HepG2 (cell line): ENCODE measurements around the gene DSG2. TPM values are rescaled to one million over a fixed set of nuclear protein-coding genes. Genes with fewer than 3 reads are reported as not detected.

Experiments used
- ARID5B ChIP-seq: IDR thresholded peaks from 2 replicates; pipeline ENCODE4 v1.4.0; 2020; ENCODE audit warnings: mild to moderate bottlenecking, missing genetic modification reagents
- BORCS8-MEF2B ChIP-seq: sonication (generic); formaldehyde crosslinking; IDR thresholded peaks from 2 replicates; pipeline ENCODE4 v1.8.0; 2022; ENCODE audit warnings: mild to moderate bottlenecking, missing genetic modification reagents
- CEBPG ChIP-seq: IDR thresholded peaks from 2 replicates; pipeline ENCODE4 v1.6.1; 2016
- ELF4 ChIP-seq: sonication (generic); formaldehyde crosslinking; IDR thresholded peaks from 2 replicates; pipeline ENCODE4 v1.5.0; 2020; ENCODE audit warnings: missing genetic modification reagents, mild to moderate bottlenecking, moderate library complexity, borderline replicate concordance
- FOXP1 ChIP-seq, 2 experiments: fragments of 450-650 bp in 1 of 2; IDR thresholded peaks; 2 replicates each; pipeline ENCODE4 v1.6.1; 2017 to 2018; ENCODE audit warnings: antibody characterized with exemption in 1 of 2
- GABPA ChIP-seq, 2 experiments: IDR thresholded peaks; 2 replicates each; pipeline ENCODE4 v1.6.1; 2011 to 2016; ENCODE audit warnings: low read depth in 2 of 2, low read length in 1 of 2, missing biosample characterization in 1 of 2, missing genetic modification characterization in 1 of 2
- GATAD2A ChIP-seq: IDR thresholded peaks from 2 replicates; pipeline ENCODE4 v1.6.1; 2016
- JARID2 ChIP-seq: sonication (generic); formaldehyde crosslinking; IDR thresholded peaks from 2 replicates; pipeline ENCODE4 v1.8.1; 2023; ENCODE audit warnings: missing genetic modification reagents, inconsistent platforms; ENCODE audit not compliant: insufficient replicate concordance
- KDM6A ChIP-seq: IDR thresholded peaks from 2 replicates; pipeline ENCODE4 v1.6.1; 2016; ENCODE audit warnings: low read depth
- ONECUT2 ChIP-seq: sonication (generic); formaldehyde crosslinking; IDR thresholded peaks from 2 replicates; pipeline ENCODE4 v1.4.0; 2020; ENCODE audit warnings: missing genetic modification reagents
- SIN3A ChIP-seq: IDR thresholded peaks from 2 replicates; pipeline ENCODE4 v1.6.1; 2011; ENCODE audit warnings: low read depth, mild to moderate bottlenecking, control low read depth, low read length, borderline replicate concordance
- ZFP41 ChIP-seq: sonication (generic); formaldehyde crosslinking; IDR thresholded peaks from 2 replicates; pipeline ENCODE4 v1.4.0; 2020; ENCODE audit warnings: mild to moderate bottlenecking, missing genetic modification reagents, borderline replicate concordance
- ZNF124 ChIP-seq: sonication (generic); formaldehyde crosslinking; IDR thresholded peaks from 2 replicates; pipeline ENCODE4 v1.4.0; 2020; ENCODE audit warnings: missing genetic modification reagents
- ZNF496 ChIP-seq: sonication (generic); formaldehyde crosslinking; IDR thresholded peaks from 2 replicates; pipeline ENCODE4 v1.8.1; 2023; ENCODE audit warnings: mild to moderate bottlenecking, moderate library complexity, missing genetic modification reagents; ENCODE audit not compliant: insufficient replicate concordance
- ZNF605 ChIP-seq: sonication (generic); formaldehyde crosslinking; IDR thresholded peaks from 2 replicates; pipeline ENCODE4 v1.8.0; 2022; ENCODE audit warnings: mild to moderate bottlenecking, missing genetic modification reagents
- ZNF75D ChIP-seq: sonication (generic); formaldehyde crosslinking; IDR thresholded peaks from 2 replicates; pipeline ENCODE4 v1.8.1; 2023; ENCODE audit warnings: missing genetic modification reagents, mild to moderate bottlenecking, borderline replicate concordance
- ZNF773 ChIP-seq: sonication (generic); formaldehyde crosslinking; IDR thresholded peaks from 2 replicates; pipeline ENCODE4 v1.4.0; 2020; ENCODE audit warnings: missing genetic modification reagents, borderline replicate concordance
- polyA plus RNA-seq, 8 experiments: library from polyadenylated mRNA; depleted of rRNA in 3 of 8; stranded (reverse) in 7 of 8; unstranded in 1 of 8; fragments of >200 nt; fragmentation: Illumina TruSeq in 4 of 8; extraction: Trizol in 4 of 8; gene quantifications; 2 replicates each; pipeline versions ENCODE4 v1.2.1 to v1.2.3, GENCODE V29; 2011 to 2016; ENCODE audit warnings: low read depth in 4 of 8, missing spikeins in 1 of 8, mixed read lengths in 1 of 8; ENCODE audit not compliant: insufficient read depth in 1 of 8
- total RNA-seq, 5 experiments: library from RNA; depleted of rRNA; stranded (reverse); fragments of >200 nt; fragmentation: Illumina TruSeq; extraction: Trizol; gene quantifications; 2 replicates each; pipeline ENCODE4 v1.2.3, GENCODE V29; 2016; ENCODE audit warnings: low read depth in 1 of 5
- TF ChIP-seq, protein P1 (sequence below): sonication (generic); formaldehyde crosslinking; IDR thresholded peaks from 2 replicates; pipeline ENCODE4 v1.5.0; 2020; ENCODE audit warnings: mild to moderate bottlenecking, missing genetic modification reagents
- TF ChIP-seq, protein P2 (sequence below): sonication (generic); formaldehyde crosslinking; IDR thresholded peaks from 2 replicates; pipeline ENCODE4 v1.8.0; 2022; ENCODE audit warnings: mild to moderate bottlenecking, missing genetic modification reagents, borderline replicate concordance
- TF ChIP-seq, protein P3 (sequence below): IDR thresholded peaks from 2 replicates; pipeline ENCODE4 v1.6.1; 2016; ENCODE audit warnings: missing genetic modification reagents, missing compliant biosample characterization

Gene DSG2
- total and polyA plus RNA-seq, 2 of the 13 experiments (the other 11 are each of a cell fraction or from before 2014, with no cell fraction given): 23.3 to 66.7 TPM

DNA sequence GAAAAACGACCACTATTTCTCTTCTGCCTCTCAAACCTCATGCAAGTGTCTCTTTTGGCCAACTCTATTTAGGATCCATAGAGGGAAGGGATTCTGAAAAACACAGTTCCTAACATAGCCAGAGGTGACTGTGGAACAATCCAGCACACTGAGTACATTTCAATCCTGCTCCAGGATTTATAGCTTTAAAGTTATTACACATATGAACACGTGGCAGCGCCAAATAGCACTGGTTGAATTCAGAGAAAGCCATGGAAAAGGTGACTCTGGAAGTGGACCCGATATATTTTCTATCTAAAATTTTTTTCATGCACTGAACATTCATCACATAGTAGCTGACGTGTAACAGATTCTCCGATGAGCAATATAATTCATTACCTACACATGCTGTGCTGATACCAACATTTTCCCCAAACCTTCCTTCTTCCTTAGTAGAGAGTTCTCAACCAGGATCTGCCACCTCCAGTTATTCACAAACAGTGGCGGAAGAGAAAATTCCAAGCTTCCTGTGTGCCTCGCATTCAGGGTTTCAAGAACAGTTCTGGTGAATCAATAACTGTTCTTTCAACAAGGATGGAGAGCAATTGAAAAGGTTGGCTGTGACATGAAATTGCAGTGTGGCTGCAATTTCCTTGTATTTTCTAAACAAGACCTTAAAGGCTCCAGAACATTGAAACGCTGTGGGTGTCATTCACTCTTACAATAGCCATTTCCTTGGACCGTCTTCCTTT lies 68.0 kb downstream of the DSG2 start (continued):
- TF ChIP-seq BORCS8-MEF2B (CRISPR knock-in tag) (no peak), FOXP1 (IDR thresholded peaks at IDR 0.05) (no peak), FOXP1 (CRISPR knock-in tag; IDR thresholded peaks at IDR 0.05) (peak; percentile 4; the same call in 1 of the 2 replicates), GATAD2A (CRISPR knock-in tag) (peak; percentile 54; the same call in 1 of the 2 replicates), JARID2 (CRISPR knock-in tag) (no peak), ZNF773 (CRISPR knock-in tag) (no peak), SIN3A (no peak), KDM6A (CRISPR knock-in tag) (0 out of 2 replicates have a peak, but pooled peaks have one; percentile 33), ZFP41 (no peak), ELF4 (CRISPR knock-in tag) (no peak), ZNF75D (CRISPR knock-in tag) (no peak), CEBPG (CRISPR knock-in tag) (0 out of 2 replicates have a peak, but pooled peaks have one; percentile 19), ONECUT2 (0 out of 2 replicates have a peak, but pooled peaks have one; percentile 37), GABPA (IDR thresholded peaks at IDR 0.05; ENCODE audit: low read depth, low read length) (no peak), GABPA (CRISPR knock-in tag; IDR thresholded peaks at IDR 0.05; ENCODE audit: low read depth) (peak; percentile 46; the same call in 1 of the 2 replicates), ZNF605 (CRISPR knock-in tag) (no peak), ARID5B (peak; percentile 69; the same call in 1 of the 2 replicates), ZNF496 (CRISPR knock-in tag) (no peak), ZNF124 (0 out of 2 replicates have a peak, but pooled peaks have one; percentile 34)
- TF ChIP-seq, protein P1, sequence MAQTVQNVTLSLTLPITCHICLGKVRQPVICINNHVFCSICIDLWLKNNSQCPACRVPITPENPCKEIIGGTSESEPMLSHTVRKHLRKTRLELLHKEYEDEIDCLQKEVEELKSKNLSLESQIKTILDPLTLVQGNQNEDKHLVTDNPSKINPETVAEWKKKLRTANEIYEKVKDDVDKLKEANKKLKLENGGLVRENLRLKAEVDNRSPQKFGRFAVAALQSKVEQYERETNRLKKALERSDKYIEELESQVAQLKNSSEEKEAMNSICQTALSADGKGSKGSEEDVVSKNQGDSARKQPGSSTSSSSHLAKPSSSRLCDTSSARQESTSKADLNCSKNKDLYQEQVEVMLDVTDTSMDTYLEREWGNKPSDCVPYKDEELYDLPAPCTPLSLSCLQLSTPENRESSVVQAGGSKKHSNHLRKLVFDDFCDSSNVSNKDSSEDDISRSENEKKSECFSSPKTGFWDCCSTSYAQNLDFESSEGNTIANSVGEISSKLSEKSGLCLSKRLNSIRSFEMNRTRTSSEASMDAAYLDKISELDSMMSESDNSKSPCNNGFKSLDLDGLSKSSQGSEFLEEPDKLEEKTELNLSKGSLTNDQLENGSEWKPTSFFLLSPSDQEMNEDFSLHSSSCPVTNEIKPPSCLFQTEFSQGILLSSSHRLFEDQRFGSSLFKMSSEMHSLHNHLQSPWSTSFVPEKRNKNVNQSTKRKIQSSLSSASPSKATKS (CRISPR knock-in tag): no peak
- TF ChIP-seq, protein P2, sequence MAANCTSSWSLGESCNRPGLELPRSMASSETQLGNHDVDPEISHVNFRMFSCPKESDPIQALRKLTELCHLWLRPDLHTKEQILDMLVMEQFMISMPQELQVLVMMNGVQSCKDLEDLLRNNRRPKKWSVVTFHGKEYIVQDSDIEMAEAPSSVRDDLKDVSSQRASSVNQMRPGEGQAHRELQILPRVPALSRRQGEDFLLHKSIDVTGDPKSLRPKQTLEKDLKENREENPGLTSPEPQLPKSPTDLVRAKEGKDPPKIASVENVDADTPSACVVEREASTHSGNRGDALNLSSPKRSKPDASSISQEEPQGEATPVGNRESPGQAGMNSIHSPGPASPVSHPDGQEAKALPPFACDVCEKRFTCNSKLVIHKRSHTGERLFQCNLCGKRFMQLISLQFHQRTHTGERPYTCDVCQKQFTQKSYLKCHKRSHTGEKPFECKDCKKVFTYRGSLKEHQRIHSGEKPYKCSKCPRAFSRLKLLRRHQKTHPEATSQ (CRISPR knock-in tag): 0 out of 2 replicates have a peak, but pooled peaks have one; percentile 19
- TF ChIP-seq, protein P3, sequence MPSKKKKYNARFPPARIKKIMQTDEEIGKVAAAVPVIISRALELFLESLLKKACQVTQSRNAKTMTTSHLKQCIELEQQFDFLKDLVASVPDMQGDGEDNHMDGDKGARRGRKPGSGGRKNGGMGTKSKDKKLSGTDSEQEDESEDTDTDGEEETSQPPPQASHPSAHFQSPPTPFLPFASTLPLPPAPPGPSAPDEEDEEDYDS (CRISPR knock-in tag): 0 out of 2 replicates have a peak, but pooled peaks have one; percentile 4
